ENCODE data around the gene USP31.

- TF ChIP-seq POLR2A (IDR thresholded peaks at IDR 0.05) (no peak), CTCF (IDR thresholded peaks at IDR 0.05) (no peak)
Measured at GRCh38 chr16:23052221-23052620, 97.0 kb downstream of the USP31 start.

All from right lobe of liver (tissue), 4 donors.